RWPE2 (cell line): ENCODE data around the gene WDR1.

ENCODE experiments used
- ATAC-seq: fragments of 200-7000 bp; cut with Tn5 transposase; 3 replicates; pipeline ENCODE4 v1.9.1; 2021; ENCODE audit warnings: low read depth
- DNase-seq: peaks from one replicate; pipeline ENCODE4 v3.0.0-alpha.2; 2020; ENCODE audit warnings: low spot score
- H3K27ac ChIP-seq: fragments of 450-650 bp; 2 replicates; pipeline ENCODE4 v1.5.1; 2017; ENCODE audit warnings: mild to moderate bottlenecking; ENCODE audit not compliant: poor library complexity, severe bottlenecking
- H3K27me3 ChIP-seq: fragments of 250-450 bp; sonication (Bioruptor Pico); 2 replicates; pipeline ENCODE4 v1.5.1; 2021; ENCODE audit warnings: mild to moderate bottlenecking, moderate library complexity; ENCODE audit not compliant: insufficient read depth, poor library complexity, severe bottlenecking
- H3K36me3 ChIP-seq: fragments of 250-450 bp; sonication (Bioruptor Pico); 2 replicates; pipeline ENCODE4 v1.5.1; 2020; ENCODE audit warnings: low read depth, mild to moderate bottlenecking, moderate library complexity
- H3K4me1 ChIP-seq: fragments of 250-450 bp; sonication (Bioruptor Pico); 2 replicates; pipeline ENCODE4 v1.5.1; 2021; ENCODE audit warnings: mild to moderate bottlenecking, moderate library complexity; ENCODE audit not compliant: insufficient read depth, poor library complexity, severe bottlenecking
- H3K4me3 ChIP-seq: fragments of 250-450 bp; sonication (Bioruptor Pico); 2 replicates; pipeline ENCODE4 v1.5.1; 2021; ENCODE audit warnings: mild to moderate bottlenecking, moderate library complexity; ENCODE audit not compliant: severe bottlenecking
- H3K9me3 ChIP-seq: fragments of 250-450 bp; sonication (Bioruptor Pico); 2 replicates; pipeline ENCODE4 v1.5.1; 2021; ENCODE audit warnings: mild to moderate bottlenecking, moderate library complexity; ENCODE audit not compliant: severe bottlenecking
- TF ChIP-seq, protein P1 (sequence below): fragments of 450-650 bp; IDR thresholded peaks from one replicate; pipeline ENCODE4 v1.5.1; 2017; ENCODE audit warnings: mild to moderate bottlenecking, moderate library complexity; ENCODE audit not compliant: poor library complexity, severe bottlenecking

WDR1 gene

DNA sequence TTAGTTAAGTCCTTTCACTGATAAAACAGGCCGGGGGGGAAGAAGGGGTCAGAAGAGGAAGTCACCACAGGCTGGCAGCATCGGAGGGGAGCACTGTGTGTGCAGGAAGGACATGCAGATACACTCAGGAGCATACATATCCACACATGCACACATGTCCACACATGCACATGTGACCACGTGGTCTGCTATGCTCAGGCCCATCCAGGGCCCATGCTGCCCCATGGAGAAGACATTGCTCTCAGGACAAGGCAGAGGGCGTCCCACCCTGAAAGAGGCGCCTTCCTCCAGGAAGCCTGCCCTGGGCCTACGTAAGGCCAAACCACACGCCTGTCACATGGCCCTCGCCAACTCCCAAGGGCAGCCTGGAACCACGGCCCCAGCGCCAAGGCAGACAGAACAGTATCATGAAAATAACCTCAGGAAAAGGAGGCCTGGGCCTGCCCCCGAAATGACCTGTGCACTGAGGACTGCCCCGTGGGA lies 15.8 kb downstream of the WDR1 start:
- H3K36me3 ChIP-seq: peaks cover 82% of the 10 kb centered on the region
- TF ChIP-seq, protein P1, sequence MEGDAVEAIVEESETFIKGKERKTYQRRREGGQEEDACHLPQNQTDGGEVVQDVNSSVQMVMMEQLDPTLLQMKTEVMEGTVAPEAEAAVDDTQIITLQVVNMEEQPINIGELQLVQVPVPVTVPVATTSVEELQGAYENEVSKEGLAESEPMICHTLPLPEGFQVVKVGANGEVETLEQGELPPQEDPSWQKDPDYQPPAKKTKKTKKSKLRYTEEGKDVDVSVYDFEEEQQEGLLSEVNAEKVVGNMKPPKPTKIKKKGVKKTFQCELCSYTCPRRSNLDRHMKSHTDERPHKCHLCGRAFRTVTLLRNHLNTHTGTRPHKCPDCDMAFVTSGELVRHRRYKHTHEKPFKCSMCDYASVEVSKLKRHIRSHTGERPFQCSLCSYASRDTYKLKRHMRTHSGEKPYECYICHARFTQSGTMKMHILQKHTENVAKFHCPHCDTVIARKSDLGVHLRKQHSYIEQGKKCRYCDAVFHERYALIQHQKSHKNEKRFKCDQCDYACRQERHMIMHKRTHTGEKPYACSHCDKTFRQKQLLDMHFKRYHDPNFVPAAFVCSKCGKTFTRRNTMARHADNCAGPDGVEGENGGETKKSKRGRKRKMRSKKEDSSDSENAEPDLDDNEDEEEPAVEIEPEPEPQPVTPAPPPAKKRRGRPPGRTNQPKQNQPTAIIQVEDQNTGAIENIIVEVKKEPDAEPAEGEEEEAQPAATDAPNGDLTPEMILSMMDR: no peak
- H3K27me3 ChIP-seq: no peaks in the 10 kb centered on the region
- ATAC-seq (no peak), DNase-seq (no peak)
- no peak overlapping the region for H3K4me3 ChIP-seq
- no peaks in the 10 kb centered on the region for H3K9me3 ChIP-seq
- peak overlapping the region; percentile 88 for H3K27ac ChIP-seq
- H3K4me1 ChIP-seq: peaks cover 54% of the 10 kb centered on the region

DNA sequence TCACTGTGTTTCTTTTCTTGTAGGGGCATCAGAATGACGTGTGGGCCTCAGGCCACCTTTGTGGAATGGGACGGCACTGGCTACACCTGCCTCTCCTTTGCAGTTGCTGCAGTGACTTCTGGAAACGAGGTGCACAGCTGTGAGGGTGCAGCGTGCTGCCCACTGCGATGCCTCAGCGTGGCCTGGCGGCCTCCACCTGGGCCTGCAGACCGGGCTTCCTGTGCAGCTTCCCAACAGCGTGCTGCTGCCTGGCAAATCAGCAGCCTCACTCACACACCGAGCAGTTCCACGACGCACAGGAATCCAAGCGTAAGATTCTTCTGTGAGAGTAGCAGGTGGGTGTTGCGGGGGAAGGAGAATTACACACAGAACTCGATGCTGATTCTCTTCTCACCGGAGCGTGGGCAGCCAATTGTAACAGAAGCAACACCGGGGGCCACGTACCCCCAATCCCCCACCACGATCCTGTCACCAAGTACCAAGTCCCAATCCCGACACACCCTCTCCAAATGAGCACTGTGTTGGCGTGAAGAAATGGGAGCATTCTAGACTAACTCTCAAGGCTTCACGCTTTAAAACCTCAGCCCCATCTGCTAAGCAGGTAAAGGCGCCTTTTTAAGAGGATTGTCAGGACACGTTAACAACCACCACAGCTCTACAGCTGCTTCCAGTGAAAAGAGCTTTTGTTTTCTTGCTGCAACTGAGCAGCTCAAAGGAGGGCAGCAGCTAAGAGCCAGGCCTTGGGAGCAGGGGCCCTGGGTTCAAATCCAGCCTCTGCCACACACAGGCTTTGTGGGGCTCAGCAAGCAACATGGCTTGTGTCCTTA lies 16.9 kb downstream of the WDR1 start:
- ATAC-seq (no peak), DNase-seq (no peak)
- no peaks in the 10 kb centered on the region for H3K27me3 ChIP-seq
- peaks cover 83% of the 10 kb centered on the region for H3K36me3 ChIP-seq
- TF ChIP-seq, protein P1: no peak
- H3K27ac ChIP-seq: peak overlapping the region; percentile 88
- peaks cover 50% of the 10 kb centered on the region for H3K4me1 ChIP-seq
- H3K4me3 ChIP-seq: no peak overlapping the region
- no peaks in the 10 kb centered on the region for H3K9me3 ChIP-seq

DNA sequence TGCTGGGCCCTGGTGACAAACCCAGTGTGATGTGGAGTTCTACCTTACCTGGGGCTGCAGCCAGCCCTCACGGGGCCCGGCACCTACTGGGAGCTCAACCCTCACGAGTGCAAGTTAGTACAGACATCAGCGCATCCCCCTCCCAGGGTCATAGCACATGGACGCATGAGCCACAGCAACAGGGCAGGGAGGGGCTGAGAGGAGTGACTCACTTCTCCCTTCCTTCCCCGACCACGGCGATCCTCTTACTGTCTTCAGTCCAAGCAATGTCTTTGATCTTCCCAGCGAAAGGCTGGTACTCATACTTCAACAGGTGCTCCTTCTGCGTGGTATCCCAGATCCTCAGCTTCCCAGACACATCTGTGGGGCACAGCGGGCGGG lies 17.8 kb downstream of the WDR1 start:
- Histone ChIP-seq H3K27ac (peak overlapping the region; percentile 88), H3K27me3 (no peaks in the 10 kb centered on the region), H3K4me3 (no peak overlapping the region), H3K9me3 (no peaks in the 10 kb centered on the region), H3K36me3 (peaks cover 83% of the 10 kb centered on the region), H3K4me1 (peaks cover 50% of the 10 kb centered on the region)
- ATAC-seq: peak; percentile 32
- TF ChIP-seq, protein P1: no peak
- no peak for DNase-seq

DNA sequence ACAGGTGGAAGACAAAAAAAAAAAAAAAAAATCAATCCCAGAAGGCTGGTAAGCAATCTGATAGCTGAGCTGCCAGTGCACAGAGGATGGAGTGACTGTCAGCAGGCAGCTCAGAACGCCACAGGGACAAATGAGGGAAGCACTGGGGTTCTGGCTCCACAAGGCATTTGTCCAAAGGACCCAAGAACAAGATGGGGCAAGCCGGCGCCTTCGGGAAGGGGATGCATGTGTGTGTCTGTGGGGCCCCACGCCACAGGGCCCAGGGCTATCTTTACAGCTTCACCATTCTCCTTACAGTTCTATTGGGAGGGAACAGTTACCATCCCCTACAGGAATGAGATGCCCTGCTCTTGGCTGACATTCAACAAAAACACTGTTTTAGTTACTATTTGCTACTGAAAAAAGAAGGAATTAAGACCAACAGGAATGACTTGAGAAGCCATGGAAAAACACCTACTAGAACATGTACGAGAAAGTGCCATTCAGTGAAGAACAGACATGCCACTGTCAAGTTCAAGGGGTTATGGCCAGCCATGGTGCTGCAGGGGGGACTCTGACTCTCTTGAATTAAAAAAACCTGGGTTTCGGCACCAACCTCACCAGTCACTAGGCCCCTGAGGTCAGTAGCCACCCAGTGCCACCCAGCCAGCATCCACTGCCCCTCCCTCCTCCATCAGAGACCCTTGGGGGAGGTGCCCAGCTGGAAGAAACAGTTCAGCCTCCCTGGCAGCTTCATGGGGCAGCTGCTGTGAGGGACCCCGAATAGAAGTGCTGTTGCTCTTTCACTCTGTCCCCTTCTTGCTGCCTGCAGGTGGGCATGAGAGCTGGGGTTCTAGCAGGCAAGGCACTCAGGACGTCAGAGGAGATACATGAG lies 18.5 kb downstream of the WDR1 start:
- DNase-seq (no peak), ATAC-seq (no peak)
- Histone ChIP-seq H3K36me3 (peaks cover 86% of the 10 kb centered on the region), H3K27ac (peak overlapping the region; percentile 88), H3K9me3 (no peaks in the 10 kb centered on the region), H3K4me1 (peaks cover 50% of the 10 kb centered on the region), H3K4me3 (no peak overlapping the region), H3K27me3 (no peaks in the 10 kb centered on the region)
- TF ChIP-seq, protein P1: no peak
